Activated CD8-positive, alpha-beta T cell treated with anti-CD3 and anti-CD28 coated beads for 36 hours (primary cell): Measurements from ENCODE around the gene C1QC. TPM values are rescaled to one million over a fixed set of nuclear protein-coding genes. Genes with fewer than 3 reads are reported as not detected.
"Not testable (repeated sequence)": the region's sequence is repeated elsewhere in the genome, so short reads cannot be mapped to it uniquely, and the experiment has no call there.

Experiments used
- ATAC-seq: fragments of 200-7000 bp; cut with Tn5 transposase; one replicate; pipeline ENCODE4 v1.10.0; 2021; ENCODE audit warnings: mild to moderate bottlenecking, moderate library complexity
- CTCF ChIA-PET: fragments of 350-600 bp; sonication (Branson Sonifier 250); formaldehyde crosslinking; loops from one replicate; lab custom pipeline; 2021; ENCODE audit warnings: antibody characterized with exemption; lab: Charles Lee
- POLR2A ChIA-PET: fragments of 350-600 bp; sonication (Branson Sonifier 250); formaldehyde crosslinking; loops from one replicate; lab custom pipeline; 2021; ENCODE audit warnings: antibody characterized with exemption; lab: Charles Lee
- DNase-seq: peaks from one replicate; pipeline ENCODE4 v3.0.0-alpha.2; 2020
- H3K27ac Mint-ChIP-seq: one replicate; pipeline ENCODE4 v1.8.0; 2021; ENCODE audit warnings: mild to moderate bottlenecking, mixed read lengths
- H3K27me3 Mint-ChIP-seq: one replicate; pipeline ENCODE4 v1.8.0; 2021; ENCODE audit warnings: mixed read lengths
- H3K36me3 Mint-ChIP-seq: one replicate; pipeline ENCODE4 v1.8.0; 2021; ENCODE audit warnings: low read depth, mixed read lengths
- H3K4me1 Mint-ChIP-seq: one replicate; pipeline ENCODE4 v1.8.0; 2021; ENCODE audit warnings: low read depth, mixed read lengths
- H3K4me3 Mint-ChIP-seq: one replicate; pipeline ENCODE4 v1.8.0; 2021; ENCODE audit warnings: mild to moderate bottlenecking, moderate library complexity, mixed read lengths
- H3K9me3 Mint-ChIP-seq: one replicate; pipeline ENCODE4 v1.8.0; 2021; ENCODE audit warnings: mixed read lengths
- CTCF ChIP-seq: fragments of 200-600 bp; IDR thresholded peaks from one replicate; pipeline ENCODE4 v1.8.0; 2022; ENCODE audit warnings: antibody characterized with exemption, mild to moderate bottlenecking
- intact Hi-C: fragments of 100-400 bp; cut with micrococcal nuclease; formaldehyde crosslinking; loops from one replicate; pipeline ENCODE4 v1.10.0; 2022
- total RNA-seq, 2 experiments: library from RNA; stranded (reverse); gene quantifications; one replicate each; pipeline ENCODE4 v1.2.3, GENCODE V29; 2021

C1QC gene
- total RNA-seq, 2 experiments from 2014 or later = not detected

DNA sequence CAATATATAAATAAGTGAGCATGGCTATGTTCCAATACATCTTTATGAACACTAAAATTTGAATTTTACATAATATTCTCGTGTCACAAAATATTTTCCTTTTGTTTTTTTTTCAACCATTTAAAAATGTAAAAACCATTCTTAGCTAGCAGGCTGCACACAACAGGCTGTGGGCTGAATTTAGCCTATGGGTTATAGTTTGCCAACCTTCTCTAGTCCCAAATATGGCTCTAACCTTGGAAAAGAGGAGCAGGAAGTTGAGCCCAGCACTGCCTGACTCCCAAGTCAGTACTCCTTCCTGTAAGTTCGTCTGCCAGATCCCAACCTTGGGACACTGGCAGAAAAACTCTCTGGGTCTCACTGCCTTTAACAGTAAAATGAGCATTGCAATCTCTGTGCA, 23.0 kb downstream of the C1QC start:
- intact Hi-C loops = no loop called here
- POLR2A ChIA-PET = no interaction called here

GRCh38 chr1:22668840-22669239, 25.4 kb downstream of the C1QC start:
- peaks cover 25% of the 10 kb centered on the region for H3K27me3 Mint-ChIP-seq
- ATAC-seq, H3K4me1 Mint-ChIP-seq, H3K9me3 Mint-ChIP-seq, intact Hi-C loops, H3K4me3 Mint-ChIP-seq, CTCF ChIA-PET, DNase-seq, POLR2A ChIA-PET, H3K36me3 Mint-ChIP-seq, H3K27ac Mint-ChIP-seq: not testable (repeated sequence)

More for the DNA sequence above, 23.0 kb downstream of the C1QC start:
- no peaks in the 10 kb centered on the region for H3K36me3 Mint-ChIP-seq
- H3K9me3 Mint-ChIP-seq = no peaks in the 10 kb centered on the region
- CTCF ChIA-PET = interaction anchor here (1.4 kb wide), 1 partner anchor 25 kb away, joined by 3 read pairs; no protein-coding TSS in a partner anchor
- no peak overlapping the region for H3K27ac Mint-ChIP-seq
- ATAC-seq (no peak), DNase-seq (no peak)
- H3K4me1 Mint-ChIP-seq = no peaks in the 10 kb centered on the region
- H3K27me3 Mint-ChIP-seq = peaks cover 10% of the 10 kb centered on the region
- no peak overlapping the region for H3K4me3 Mint-ChIP-seq
- TF ChIP-seq CTCF = no peak

GRCh38 chr1:22670352-22670975, 27.0 kb downstream of the C1QC start:
- H3K27me3 Mint-ChIP-seq = peaks cover 36% of the 10 kb centered on the region
- no peak for DNase-seq
- intact Hi-C loops = no loop called here
- POLR2A ChIA-PET = no interaction called here
- CTCF ChIA-PET = no interaction called here
- H3K36me3 Mint-ChIP-seq = no peaks in the 10 kb centered on the region
- TF ChIP-seq CTCF = no peak
- no peaks in the 10 kb centered on the region for H3K4me1 Mint-ChIP-seq
- H3K27ac Mint-ChIP-seq = no peak overlapping the region
- H3K9me3 Mint-ChIP-seq = no peaks in the 10 kb centered on the region
- H3K4me3 Mint-ChIP-seq = no peak overlapping the region
- ATAC-seq = no peak

- H3K9me3 Mint-ChIP-seq = no peaks in the 10 kb centered on the region
- H3K4me1 Mint-ChIP-seq = no peaks in the 10 kb centered on the region
- intact Hi-C loops = no loop called here
- no peaks in the 10 kb centered on the region for H3K36me3 Mint-ChIP-seq
- H3K27ac Mint-ChIP-seq = no peak overlapping the region
- CTCF ChIA-PET = no interaction called here
- POLR2A ChIA-PET = no interaction called here
- H3K27me3 Mint-ChIP-seq = peaks cover 39% of the 10 kb centered on the region
- no peak for TF ChIP-seq CTCF
- no peak overlapping the region for H3K4me3 Mint-ChIP-seq
- no peak for DNase-seq
- ATAC-seq = no peak
These were observed 28.6 kb downstream of the C1QC start for GRCh38 chr1:22671999-22672398.

DNA sequence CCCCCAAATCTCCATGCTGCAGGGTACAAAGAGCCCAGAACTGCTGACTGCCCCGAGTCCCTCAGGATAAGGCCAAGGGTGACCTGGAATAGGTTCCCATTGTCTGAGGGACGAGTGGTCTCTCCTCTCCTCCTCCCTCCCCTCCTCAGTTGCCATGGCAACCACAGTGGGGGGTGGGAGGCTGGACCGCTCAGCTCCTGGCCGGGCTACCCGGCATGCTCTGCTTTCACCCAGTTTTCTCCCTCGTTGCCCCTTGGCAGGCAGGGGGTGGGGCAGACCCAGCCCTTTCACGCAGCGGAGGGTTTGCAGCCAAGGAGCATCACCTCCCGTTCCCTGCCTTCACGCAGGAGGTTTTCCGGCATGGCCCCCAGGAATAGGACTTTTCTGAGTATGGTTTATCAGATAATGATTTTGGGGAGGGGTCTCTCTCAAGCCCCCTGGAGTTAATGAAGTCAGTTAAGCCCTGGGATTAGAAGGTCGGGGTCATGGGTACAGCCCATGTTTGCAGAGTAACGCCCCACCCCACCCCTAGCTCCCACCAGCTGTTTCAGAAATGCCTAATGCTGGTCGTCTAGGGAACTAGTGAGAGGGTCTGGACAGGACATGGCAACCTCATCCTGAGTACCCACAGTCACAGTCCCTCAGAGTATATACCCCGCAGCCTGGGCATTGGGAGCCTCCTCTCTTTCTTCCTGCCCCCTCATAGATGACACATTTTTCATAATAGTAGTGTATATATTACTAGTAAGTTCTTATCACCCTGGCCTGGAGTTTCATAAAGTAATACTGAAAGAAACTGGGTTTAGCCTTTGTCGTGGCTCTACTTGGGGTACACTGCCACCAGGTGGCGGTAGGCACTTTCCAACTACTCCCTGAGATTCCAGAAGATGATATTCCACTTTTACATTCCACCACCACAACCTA, 30.3 kb downstream of the C1QC start:
- ATAC-seq (peak; percentile 70), DNase-seq (peak; percentile 52)
- CTCF ChIA-PET = interaction anchor here (0.7 to 1.2 kb wide), 2 partner anchors 17 to 31 kb away, joined by 3 to 4 read pairs; no protein-coding TSS in a partner anchor
- Mint-ChIP-seq H3K4me1 (no peaks in the 10 kb centered on the region), H3K4me3 (no peak overlapping the region), H3K27me3 (peaks cover 39% of the 10 kb centered on the region), H3K36me3 (no peaks in the 10 kb centered on the region), H3K27ac (no peak overlapping the region), H3K9me3 (no peaks in the 10 kb centered on the region)
- TF ChIP-seq CTCF = peak; percentile 48
- POLR2A ChIA-PET = interaction anchor here (0.9 kb wide), 1 partner anchor 14 kb away, joined by 3 read pairs; no protein-coding TSS in a partner anchor
- intact Hi-C loops = no loop called here
